GM13977 (cell line): ENCODE measurements around the gene PDRG1.

Experiments
- DNase-seq: peaks from one replicate; pipeline ENCODE4 v3.0.0; 2012; ENCODE audit warnings: low spot score
- in situ Hi-C: fragments of 300-500 bp; cut with MboI; formaldehyde crosslinking; loops from one replicate; pipeline ENCODE4 v1.12.0; 2022; ENCODE audit warnings: low sequenced_read_pairs, low pct_unique_long_range_greater_than_20kb, mixed read lengths, inconsistent platforms; ENCODE audit not compliant: unreplicated experiment
- TF ChIP-seq, protein P1 (sequence below): IDR thresholded peaks from 2 replicates; pipeline ENCODE4 v1.5.1; 2012; ENCODE audit warnings: mild to moderate bottlenecking, control low read depth; ENCODE audit not compliant: insufficient read depth; ENCODE audit errors: extremely low read depth, missing control alignments

The PDRG1 gene

DNA sequence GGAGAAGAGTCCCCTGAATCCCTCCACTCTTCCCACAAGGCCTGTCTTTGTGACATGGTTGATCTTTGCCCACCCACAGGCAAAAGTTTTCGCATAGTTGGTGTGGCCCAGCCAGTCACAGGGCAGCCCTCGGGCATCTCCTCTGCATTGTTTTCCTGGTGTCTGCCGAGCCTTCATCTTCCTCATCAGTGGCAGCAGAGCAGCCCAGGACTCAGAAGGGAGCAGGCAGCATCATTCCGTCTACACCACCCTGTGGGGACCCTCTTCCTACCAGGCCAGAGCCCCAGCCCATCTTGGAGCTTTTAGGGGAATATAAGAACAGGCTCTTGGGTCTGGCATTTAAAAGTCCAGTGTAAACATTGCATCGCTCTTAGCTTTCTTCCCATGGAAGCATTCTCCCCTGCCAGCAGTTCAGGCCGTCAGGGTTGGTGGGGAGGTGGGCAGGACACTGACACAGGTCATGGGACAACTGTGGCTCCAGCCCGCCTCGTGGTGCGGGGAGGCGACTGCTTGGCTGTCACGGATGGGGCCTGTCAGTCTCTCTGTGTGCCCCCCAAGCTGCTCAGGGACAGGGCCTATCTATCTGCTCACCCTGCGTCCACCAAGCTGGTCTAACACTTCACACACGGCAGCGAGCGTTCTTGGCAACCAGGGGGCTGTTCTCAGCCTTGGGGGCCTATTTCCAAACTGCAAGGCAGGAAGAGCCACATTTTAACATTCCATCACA, 38.3 kb downstream of the PDRG1 start:
- no peak for DNase-seq
- TF ChIP-seq, protein P1, sequence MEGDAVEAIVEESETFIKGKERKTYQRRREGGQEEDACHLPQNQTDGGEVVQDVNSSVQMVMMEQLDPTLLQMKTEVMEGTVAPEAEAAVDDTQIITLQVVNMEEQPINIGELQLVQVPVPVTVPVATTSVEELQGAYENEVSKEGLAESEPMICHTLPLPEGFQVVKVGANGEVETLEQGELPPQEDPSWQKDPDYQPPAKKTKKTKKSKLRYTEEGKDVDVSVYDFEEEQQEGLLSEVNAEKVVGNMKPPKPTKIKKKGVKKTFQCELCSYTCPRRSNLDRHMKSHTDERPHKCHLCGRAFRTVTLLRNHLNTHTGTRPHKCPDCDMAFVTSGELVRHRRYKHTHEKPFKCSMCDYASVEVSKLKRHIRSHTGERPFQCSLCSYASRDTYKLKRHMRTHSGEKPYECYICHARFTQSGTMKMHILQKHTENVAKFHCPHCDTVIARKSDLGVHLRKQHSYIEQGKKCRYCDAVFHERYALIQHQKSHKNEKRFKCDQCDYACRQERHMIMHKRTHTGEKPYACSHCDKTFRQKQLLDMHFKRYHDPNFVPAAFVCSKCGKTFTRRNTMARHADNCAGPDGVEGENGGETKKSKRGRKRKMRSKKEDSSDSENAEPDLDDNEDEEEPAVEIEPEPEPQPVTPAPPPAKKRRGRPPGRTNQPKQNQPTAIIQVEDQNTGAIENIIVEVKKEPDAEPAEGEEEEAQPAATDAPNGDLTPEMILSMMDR: no peak
- in situ Hi-C loops: no loop called here

DNA sequence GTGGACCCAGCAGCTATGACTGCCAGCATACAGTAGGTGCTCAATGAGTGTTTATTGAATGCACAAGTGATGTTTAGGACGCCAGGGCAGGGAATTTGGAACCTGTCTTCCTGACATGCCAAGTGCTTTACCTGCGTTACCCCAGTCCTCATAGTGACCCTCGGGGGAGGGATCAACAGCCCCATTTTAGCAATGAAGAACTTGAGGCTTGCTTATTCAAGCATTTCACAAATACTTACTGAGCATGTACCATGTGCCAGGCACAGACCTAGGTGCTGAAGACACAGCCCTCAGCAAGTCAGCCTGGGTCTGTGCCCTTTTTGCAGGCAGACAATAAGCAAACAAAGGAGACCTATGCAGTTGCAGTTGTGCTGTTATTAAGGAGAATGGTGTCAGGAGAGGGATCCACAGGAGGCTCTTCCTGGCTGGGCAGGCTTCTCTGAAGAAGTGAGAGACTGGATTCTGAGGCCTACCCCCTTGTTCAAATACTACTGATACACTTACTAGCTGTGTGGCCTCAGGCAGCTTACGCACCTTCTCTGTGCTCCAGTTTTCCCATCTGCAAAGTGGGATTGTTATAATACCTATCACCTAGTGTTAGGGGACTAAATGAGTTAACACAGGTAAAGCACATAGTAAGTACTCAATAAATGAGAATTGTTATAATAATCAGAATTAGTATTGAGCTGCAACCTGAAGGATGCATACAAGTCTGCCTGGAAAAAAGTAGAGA, 41.6 kb downstream of the PDRG1 start:
- in situ Hi-C loops: no loop called here
- no peak for DNase-seq
- TF ChIP-seq, protein P1: no peak

DNA sequence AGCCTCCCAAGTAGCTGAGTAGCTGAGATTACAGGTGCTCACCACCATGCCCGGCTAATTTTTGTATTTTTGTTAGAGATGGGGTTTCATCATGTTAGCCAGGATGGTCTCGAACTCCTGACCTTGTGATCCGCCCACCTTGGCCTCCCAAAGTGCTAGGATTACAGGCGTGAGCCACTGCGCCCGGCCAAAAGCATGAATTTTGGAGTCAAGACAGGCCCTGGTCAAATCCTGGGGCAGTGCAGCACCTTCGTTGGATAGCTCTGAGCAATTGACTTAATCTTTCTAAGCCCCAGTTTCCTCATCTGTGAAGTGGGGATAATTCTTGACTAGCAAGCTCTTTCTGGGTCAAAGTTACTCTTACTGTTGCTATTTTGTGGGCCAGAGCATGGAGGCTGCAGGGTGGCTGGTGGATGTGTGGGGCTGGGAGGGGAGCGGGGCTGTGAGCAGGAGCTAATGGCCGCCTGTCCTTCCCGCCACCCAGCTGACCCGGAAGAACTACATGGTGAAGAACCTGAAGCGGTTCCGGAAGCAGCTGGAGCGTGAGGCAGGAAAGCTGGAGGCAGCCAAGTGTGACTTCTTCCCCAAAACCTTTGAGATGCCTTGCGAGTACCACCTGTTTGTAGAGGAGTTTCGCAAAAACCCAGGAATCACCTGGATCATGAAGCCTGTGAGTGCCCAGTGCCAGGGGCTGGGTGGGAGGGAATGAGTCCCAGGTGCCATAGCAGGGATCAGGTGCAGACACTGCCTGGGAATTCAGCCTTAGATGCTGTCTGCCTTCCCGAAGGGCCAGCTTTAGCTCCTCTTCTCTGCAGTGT, 42.4 kb downstream of the PDRG1 start:
- no peak for DNase-seq
- in situ Hi-C loops: no loop called here
- TF ChIP-seq, protein P1: no peak

DNA sequence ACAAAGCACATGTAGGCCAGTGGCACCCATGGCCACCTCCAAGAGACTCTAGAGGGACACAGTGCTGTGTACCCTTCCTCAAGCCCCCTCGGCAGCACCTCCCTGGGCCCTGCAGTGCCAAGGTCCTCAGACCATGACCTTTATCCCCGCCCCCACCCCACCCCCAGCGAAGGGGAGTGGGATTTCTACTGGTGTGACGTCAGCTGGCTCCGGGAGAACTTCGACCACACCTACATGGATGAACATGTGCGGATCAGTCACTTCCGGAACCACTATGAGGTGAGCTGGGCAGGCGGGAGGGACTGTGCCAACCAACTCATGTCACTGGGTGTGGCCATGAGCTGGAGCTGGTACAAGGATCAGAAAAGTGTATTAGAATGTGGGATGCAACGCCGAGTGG, 43.4 kb downstream of the PDRG1 start:
- no peak for DNase-seq
- in situ Hi-C loops: no loop called here
- TF ChIP-seq, protein P1: no peak

DNA sequence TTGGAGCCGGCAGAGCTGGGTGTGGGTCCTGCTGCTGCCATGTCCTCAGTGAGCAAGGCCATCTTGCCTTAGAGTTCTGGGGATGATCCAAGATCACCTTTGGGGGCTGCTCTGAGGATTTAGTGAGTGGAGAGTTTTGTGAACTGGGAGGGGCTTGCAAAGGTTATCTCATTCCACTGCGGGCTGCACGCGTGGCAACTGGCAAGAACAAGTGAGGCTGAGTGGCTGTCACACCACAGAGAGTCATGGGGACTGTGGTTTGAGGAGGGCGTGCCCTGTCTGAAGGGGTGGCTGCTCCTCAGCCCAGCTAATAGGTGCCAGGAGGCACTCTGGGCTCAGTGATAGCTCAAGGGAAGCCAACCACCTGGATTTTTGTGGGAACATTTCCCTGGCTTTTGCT, 43.8 kb downstream of the PDRG1 start:
- in situ Hi-C loops: no loop called here
- no peak for DNase-seq
- TF ChIP-seq, protein P1: no peak

DNA sequence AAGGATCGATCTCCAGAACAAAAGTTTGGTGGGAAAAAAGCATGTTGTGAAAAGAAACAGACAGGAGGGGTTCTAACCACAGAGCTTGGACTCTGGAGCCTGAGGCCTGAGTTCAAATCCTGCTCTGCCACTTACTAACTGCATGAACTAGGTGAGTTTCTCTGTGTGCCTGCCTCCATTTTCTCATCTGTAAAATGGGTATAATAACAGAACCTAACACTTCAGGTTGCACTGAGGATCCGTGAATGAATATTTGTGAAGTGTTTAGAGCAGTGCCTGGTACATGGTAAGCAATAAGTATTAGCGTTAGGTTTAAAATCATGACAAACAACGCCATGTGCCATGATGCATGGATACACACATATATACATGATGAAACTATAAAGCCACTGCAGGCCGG, 44.8 kb downstream of the PDRG1 start:
- DNase-seq: no peak
- in situ Hi-C loops: no loop called here
- TF ChIP-seq, protein P1: no peak
